Gastrocnemius medialis (tissue), 4 donors: ENCODE results near the gene SLC6A18.

ENCODE experiments used
- CTCF ChIP-seq, 5 experiments: fragments of 450-650 bp in 3 of 5; fragments of 200-600 bp in 2 of 5; sonication (generic) in 2 of 5; IDR thresholded peaks in 4 of 5; conservative IDR thresholded peaks in 1 of 5; 1 replicate in 4 of 5; 2 replicates in 1 of 5; pipeline ENCODE4 v1.5.1; 2016 to 2019; ENCODE audit warnings: antibody characterized with exemption in 5 of 5, mild to moderate bottlenecking in 3 of 5, moderate library complexity in 3 of 5
- POLR2A ChIP-seq, 2 donors: fragments of 450-650 bp; IDR thresholded peaks; one replicate each; pipeline ENCODE4 v1.6.1; 2017; ENCODE audit warnings: antibody characterized with exemption in 2 of 2, mild to moderate bottlenecking in 2 of 2, moderate library complexity in 2 of 2

- no peak for TF ChIP-seq CTCF (IDR thresholded peaks at IDR 0.05 in 4 of 5, conservative IDR thresholded peaks at IDR 0.05 in 1 of 5)
- TF ChIP-seq POLR2A (IDR thresholded peaks at IDR 0.05), result no peak
Observed at GRCh38 chr5:1295650-1296037, 70.5 kb downstream of the SLC6A18 start.
